HG02870 (cell line): ENCODE results near the gene RHBDL2.
"Not testable (repeated sequence)": the region's sequence is repeated elsewhere in the genome, so short reads cannot be mapped to it uniquely, and the experiment has no call there.

Source experiments
- ATAC-seq: cut with Tn5 transposase; IDR thresholded peaks from one replicate; pipeline ENCODE4 v1.9.1; 2021; ENCODE audit warnings: mild to moderate bottlenecking, moderate library complexity; ENCODE audit not compliant: unreplicated experiment

Gene RHBDL2

DNA sequence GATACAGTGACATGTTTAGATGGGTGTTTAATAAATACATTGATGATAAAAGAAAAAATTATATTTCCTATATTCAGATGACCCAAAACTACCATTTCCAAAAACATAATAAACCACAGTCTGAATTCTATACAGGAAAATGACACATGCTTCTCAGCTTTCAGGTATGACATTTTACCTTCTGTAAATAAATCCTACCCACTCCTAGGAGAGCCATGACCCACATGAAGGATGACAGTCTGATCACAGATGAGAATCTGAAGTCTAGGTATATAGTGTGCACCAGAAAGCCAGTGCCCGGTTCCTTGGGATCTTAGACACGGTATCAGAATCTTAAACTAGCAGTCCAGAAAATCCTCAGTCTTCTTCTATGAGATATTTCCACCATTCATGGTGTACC lies 56.5 kb downstream of the RHBDL2 start:
- ATAC-seq: no peak

DNA sequence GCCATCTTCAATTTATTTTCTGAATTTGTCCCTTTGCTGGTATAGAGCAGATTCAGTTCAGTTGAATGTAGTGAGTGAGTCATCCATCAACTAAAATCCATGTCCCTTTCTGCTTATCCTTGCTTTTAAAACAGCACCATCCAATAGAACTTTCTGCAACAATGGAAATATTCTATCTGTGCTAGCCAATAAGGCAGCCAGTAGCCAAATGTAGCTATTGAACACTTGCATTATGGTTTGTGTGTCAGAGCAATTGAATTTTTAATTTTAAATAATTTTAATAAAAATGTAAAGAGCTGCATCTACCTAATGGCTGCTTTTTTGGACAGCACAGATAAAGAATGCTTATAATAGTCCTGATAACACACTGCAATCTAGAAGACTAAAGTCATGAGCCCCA lies 60.1 kb downstream of the RHBDL2 start, which contains the start of gene GJA9:
GJA9 (minus strand) TSS at position 101 of the 400 bp plus-strand sequence. CDS start 5,489 bp downstream, outside the sequence.
- no peak for ATAC-seq

DNA sequence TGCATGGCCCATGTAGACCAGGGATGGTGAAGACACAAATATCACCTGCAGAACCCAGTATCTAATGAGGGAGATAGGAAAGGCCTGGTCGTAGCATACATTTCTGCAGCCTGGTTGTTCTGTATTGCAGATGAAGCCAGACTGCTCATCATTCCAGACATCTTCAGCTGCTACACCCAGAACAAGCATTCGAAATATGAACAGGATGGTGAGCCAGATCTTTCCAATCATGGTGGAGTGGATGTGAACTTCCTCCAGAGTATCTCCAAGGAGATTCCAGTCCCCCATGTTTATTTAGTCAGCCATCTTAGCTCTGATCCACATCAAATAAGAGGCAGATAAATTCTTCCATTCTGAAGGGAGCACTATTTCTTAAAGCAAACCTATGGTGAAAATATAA lies 65.8 kb downstream of the RHBDL2 start:
- no peak for ATAC-seq

DNA sequence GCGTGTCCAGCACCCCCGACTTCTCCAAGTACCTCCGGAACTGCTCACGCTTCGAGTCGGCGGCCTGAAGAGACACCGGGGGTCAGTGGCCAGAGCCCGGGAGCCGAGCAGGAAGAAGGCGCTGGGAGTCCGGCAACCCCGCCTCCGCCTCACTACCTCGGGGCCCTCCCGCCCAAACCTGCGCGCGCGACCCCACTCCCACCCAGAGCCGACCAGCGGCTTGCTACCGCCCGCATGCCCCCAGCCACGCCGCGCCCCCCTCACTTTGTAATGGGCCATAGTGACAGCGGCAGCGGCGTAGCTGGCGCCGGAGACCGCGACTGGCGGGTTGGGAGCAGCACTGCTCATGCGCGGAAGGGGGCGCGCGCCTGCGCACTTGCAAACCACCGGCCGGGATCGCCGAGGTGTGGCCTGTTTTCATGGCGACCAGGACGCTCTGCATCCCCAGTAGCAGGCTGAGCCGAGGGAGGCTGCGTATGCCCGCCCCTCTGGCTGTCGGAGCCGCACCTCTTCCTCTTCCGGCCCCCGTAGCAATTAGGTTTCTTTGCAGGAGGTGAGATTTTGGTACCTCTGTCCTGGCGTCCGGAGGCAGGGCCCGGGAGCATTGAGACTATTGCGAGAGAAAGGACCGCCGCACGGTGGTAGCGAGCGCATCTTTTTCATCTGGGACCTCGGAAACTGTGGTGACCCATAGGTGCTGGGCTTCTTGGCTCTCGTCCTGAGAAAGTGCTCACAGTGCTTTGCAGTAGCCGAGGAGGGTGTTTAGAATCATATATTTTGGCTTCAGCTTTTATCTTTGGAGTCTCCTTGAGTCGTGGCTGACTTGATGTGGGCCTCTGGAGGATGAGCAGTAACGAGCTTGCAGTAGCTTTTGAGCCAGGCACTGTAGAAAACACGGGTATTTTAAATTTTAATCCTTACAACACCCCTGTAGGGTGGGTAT lies 68.3 kb downstream of the RHBDL2 start, which contains the start of gene MYCBP:
MYCBP (minus strand) TSS at position 322 of the 943 bp plus-strand sequence; CDS start at position 279, 43 bp downstream.
- peak; percentile 98 for ATAC-seq

DNA sequence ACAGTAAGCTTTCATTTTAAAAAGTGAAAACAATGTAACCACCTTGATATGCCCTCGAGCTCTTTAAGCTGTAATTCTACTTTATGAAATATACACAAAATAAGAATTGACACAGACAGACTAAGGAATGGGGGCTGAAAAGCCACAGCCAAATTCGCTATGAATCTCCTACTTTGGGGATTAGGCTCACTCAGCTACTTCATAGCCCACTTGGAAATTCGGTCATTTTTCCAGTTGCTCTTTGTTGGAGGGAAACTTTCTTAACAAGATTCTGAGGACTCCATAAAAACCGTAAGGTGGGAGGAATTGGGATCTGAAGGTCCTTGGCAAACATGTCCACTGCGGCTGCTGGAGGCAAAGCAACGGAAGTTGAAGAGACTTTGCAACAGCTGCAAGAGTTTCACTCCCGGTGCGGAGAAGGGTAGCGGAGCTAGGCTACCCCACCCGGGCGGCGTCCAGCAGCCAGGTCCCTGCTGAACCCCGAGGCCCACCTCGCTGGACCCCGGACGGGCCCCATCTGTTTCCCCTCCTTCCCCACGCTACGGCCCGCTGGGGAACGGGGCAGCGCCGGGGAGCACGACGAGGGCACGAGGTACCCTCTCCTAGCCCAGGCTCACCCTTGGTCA lies 69.1 kb downstream of the RHBDL2 start:
- ATAC-seq: no peak

DNA sequence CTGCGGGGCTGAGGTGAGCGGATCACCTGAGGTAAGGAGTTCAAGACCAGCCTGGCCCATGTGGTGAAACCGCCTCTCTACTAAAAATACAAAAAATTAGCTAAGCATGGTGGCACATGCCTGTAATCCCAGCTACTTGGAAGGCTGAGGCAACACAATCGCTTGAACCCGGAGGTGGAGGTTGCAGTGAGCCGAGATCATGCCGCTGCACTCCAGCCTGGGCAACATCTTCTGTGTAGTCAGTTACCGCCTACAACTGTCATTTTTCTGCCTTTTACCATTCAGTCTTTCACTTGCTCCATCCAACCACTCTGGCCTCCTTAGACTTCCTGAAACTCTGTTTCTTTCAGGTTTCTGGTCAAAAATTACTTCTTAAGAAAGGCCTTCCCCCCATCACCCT lies 70.6 kb downstream of the RHBDL2 start:
- no peak for ATAC-seq

DNA sequence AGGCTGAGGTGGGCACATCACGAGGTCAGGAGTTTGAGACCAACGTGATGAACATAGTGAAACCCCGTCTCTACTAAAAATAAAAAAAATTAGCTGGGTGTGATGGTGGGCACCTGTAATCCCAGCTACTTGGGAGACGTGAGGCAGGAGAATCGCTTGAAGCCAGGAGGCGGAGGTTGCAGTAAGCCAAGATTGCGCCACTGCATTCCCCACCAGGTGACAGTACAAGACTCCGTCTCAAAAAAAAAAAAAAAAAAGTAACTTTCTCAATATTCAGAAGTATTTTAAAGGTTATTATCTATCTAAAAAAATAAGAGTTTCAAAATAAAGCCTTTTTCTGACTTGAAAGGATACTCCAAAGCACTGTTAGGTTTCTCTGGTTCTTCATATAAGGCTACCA lies 74.4 kb downstream of the RHBDL2 start:
- no peak for ATAC-seq

DNA sequence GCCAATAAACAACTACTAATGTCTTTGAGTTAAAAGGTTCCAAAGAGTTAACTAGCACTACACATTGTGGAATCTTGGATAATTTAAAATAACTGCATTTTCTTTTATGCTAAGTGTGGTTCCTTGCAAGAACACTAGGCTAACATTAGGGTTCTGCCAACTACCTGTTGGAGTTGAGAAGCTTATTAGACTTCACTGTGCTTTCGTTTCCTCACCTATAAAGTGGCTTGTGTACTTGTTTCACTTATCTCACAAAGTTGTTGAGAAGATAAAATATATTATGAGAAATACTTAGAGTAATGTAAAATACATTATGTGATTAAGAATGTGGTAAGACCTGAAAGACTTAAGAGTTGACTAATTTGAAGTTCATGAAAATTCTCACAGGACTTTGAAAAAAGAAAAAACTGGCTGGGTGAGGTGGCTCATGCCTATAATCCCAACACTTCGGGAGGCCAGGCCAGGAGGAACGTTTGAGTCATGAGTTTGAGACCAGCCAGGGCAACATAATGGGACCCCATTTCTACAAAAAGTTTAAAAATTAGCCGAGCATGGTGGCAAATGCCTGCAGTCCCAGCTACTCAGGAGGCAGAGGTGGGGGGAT lies 76.4 kb downstream of the RHBDL2 start:
- no peak for ATAC-seq

DNA sequence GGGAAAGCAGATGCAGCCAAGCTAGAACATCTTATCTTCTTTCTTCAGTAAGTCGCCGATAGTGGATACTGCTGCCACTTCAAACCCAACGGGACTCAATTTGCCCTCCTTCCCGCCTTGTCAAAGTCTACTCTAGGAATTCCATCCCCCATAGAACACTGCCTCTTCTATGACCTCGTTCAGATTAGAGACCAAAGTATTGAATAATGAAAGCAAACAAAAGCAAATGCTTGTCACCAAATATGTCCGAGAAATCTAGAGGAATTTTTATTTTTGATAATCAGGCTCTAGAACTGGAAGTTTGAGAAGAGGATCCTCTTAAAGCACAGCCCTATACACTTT lies 81.2 kb downstream of the RHBDL2 start:
- ATAC-seq: no peak

DNA sequence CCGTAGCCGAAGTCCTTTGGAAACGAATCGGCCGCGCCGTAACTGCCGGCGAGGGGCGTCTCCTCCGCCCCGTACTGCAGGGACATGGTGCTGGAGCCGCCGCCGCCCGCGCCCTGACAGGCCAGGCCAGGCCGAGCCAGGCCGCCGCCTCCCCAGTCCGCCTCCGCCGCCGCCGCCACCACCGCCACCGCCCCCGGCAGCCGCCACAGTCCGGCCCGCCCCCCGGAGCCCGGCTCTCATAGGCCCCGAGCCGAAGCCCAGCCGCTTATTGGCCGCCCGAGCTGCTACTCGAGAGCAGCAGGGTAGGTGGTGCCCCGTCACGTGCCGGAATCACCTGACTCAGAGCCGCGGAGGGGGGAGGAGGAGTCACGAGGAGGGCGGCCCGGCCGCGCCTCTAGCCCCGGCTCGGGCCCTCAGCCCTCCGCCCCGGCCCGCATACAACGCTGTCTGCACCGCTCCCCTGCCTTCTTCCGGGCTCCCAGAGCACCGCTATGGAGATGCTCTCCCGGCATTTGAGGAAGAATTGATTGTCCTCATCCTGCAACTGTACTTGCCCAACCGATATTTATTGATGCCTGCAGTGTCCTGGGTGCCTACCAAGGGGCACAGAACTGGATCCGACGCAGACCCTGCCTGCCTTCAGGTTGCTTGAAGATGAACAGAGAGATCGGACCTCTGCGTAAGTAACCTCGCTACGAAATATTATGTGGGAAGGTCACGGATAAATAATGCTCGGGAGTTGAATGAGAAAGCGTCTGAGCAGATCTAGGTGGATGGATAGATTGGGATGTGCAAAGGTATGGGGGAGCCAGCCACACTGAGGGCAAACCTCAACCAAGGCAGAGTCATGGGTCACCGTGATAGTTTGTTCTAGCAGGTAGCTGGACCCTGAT lies 81.8 kb downstream of the RHBDL2 start, which contains the start of gene RRAGC:
RRAGC (minus strand) TSS at position 212 of the 893 bp plus-strand sequence; CDS start at position 86, 126 bp downstream.
- ATAC-seq: peak; percentile 94

DNA sequence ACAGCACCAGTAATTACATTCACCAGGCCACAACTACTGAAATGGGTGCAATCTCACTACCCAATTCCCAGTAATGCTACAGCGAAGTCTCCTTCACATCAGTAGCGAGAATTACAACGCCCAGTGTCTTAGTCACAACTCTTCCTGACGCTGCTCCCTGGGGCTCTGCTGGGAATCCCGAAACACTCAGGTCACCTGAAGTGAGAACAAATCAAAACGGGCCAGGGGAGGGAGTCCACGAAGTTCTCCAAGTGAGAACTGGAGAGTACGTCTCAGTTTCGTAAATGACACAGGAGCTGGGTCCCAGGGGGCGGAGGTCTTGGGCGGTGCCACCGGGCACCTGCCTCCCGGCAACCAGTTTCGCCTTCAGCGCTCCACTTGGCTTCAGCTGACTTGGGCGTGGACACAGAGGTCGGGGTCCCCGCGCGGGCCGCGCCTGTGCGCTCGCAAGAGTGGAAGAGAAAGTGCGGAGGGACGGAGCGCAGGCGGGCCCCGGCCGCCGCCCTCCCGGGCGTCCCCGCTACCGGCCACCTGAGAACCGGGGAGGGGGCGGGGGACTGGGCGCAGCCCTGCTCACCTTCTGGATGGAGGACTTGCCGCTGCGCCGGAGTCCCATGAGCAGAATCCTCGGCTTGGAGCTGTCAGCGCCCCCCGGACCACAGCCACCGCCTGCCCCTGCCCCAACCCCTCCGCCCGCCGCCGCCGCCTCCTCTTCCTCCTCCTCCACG lies 82.6 kb downstream of the RHBDL2 start:
- peak; percentile 33 for ATAC-seq

DNA sequence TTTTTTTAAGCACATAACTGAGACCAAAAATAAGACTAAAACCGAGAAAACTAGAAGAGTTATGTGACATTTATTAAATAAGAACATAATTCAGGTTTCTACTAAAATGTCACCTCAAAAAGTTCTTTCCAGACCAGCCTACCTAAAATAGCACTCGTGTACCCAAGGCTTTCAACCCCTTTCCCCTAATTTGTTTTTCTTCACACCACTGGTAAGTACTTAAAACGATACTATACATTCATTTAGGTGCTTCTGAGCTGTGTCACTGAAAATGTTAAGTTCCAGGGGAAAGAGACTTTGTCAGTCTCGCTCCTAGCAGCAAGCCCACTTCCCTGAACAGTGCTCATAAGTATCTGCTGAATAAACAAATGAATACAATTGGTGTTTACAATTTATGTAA lies 88.8 kb downstream of the RHBDL2 start:
- ATAC-seq: peak; percentile 72

DNA sequence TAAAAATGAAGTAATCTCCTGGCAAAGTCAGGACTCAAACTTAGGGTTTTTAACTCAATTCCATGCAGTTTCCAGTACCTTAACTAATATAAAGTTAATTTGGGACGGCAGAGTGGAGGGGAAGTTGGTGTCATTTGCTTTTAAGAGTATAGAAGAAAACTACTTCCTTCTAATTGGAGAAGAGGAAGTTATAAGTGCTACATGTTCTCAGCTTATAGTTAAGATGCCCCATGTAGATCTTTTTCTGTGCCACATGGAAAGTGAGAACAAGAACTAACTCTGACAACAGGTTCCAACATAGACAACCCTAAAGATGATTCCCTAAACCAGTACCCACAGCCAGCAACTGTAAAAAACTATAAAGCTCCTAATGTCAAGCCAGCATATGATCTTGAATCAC lies 93.6 kb downstream of the RHBDL2 start:
- ATAC-seq: no peak

DNA sequence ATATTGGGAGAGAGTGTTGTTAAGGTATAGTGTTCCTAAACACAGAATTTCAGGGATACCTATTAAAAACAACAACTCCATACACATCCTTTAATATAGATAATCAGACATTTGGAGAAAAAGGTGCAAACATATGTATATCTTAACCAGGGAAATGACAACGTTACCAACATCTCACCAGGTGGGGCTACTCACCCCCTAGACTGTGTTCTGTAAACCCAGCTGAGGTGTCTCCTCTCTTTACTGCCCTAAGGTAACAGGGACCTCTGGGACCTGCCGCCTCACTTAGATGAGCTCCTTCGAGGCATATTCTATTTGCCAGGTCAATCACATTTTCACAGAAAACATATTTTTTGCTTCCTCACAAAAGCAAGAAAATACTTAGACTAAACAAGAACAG lies 95.4 kb downstream of the RHBDL2 start:
- ATAC-seq: no peak

DNA sequence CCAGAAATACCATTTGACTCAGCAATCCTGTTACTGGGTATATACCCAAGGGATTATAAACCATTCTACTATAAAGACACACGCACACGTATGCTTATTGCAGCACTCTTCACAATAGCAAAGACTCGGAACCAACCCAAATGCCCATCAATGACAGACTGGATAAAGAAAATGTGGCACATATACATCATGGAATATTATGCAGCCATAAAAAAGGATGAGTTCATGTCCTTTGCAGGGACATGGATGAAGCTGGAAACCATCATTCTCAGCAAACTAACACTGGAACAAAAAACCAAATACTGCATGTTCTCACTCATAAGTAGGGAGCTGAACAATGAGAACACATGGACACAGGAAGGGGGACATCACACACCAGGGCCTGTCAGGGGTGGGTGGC lies 96.5 kb downstream of the RHBDL2 start:
- ATAC-seq: not testable (repeated sequence)

DNA sequence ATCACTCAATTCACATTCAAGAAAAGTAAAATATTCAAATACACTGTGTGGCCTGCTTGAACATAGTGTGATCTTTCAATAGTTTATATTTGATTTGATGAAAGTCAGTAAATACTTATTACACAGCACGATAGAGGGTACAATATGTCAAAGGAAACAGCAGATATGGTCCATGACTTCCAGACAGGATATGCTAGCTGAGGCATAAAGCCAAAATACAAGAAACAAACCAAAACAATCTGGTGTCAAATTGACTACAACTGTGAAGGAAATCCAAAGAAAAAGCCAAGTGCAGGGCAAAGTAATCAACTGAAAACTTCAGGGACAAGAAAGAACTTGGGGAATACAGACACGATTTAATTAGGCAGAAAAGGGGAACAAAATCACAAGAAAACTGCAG lies 101.3 kb downstream of the RHBDL2 start:
- ATAC-seq: no peak

DNA sequence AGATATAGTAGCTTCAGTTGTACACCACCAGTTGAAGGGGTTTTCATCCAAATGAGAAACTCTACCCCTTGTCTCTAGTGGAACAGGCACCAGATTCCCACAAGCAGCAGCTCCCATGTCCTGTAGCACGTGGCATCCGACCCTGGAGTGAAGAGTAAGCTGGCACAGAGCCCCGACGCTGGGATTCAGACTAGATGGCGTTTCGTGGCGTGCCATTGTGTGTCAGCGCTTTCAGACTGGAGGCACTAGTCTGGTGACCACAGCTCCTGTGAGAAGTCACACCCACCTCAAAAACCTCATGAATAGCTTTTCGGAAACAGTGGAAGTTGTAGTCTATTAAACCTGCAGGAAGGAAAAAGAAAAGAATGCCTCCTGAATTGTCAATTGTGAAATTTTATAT lies 102.3 kb downstream of the RHBDL2 start:
- no peak for ATAC-seq

DNA sequence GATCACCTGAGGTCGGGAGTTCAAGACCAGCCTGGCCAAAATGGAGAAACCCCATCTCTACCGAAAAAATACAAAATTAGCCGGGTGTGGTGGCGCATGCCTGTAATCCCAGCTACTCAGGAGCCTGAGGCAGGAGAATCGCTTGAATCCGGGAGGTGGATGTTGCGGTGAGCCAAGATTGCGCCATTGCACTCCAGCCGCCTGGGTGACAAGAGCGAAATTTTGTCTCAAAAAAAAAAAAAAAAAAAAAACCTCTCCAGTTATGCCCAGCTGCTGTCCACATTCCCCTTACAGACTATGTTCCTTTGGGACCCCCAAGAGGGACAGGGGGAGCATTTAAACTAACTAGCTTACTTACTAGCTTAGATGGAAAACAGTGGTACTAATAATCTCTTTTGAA lies 105.3 kb downstream of the RHBDL2 start:
- not testable (repeated sequence) for ATAC-seq
